Measurements from ENCODE around the gene SLC6A8. TPM values are rescaled to one million over a fixed set of nuclear protein-coding genes. Genes with fewer than 3 reads are reported as not detected.

SLC6A8 gene
- total and polyA plus RNA-seq, 4 donors = 13.9 to 26.7 (median 15.4) TPM

DNA sequence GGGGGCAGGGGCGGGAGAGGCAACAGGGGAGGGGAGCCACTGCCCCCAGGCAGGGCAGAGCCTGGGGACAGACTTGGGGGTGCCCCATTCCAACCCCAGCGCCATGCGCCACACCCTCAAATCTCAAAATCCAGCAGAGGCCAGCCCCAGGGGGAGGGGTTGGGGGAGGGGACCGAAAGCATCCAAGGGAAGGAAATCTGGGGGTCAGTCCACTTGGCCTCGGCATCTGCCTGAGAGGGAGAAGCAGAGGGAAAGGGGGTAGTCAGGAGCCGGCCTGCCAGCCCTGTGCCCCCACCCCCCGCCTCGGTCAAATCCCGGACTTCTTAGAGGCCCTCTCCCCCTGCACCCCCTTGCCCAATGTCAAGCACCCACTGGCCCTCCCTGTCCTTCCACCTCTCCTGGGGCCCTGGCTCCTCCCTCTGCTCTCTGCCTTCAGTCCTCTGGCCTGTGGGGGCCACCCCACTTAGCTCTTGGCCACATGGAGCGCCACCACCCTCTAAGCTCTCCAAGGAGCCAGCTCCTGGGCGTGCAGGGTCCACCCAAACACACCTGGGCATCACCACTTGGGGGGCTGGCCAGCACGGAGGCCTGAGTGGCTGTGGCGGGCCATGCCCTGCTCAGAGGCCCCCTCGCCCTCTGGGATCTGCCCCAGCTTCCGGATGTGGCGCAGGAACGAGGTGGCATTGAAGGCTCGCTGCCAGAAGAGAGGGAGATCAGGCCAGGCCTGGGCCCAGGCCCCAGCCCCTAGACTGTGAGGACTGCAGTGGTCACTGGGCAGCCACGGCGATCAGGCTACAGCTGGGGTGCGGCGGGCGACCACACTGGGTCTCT lies 17.6 kb upstream of the SLC6A8 start:
- no peaks in the 10 kb centered on the region for H3K36me3 ChIP-seq (ENCODE audit: control insufficient read depth in 1 of 2, insufficient read depth in 2 of 2, low read length in 1 of 2)
- no peak for ATAC-seq (ENCODE audit: low FRiP score)
- WGBS, 2 donors = 85% methylated on average over 22 to 23 of the region's 23 CpGs
- no peak overlapping the region for H3K27ac ChIP-seq (ENCODE audit: low read depth in 1 of 2, low read length in 2 of 2)
- DNase-seq = peak in 1 of 2 donors; percentile 61
- no peaks in the 10 kb centered on the region for H3K27me3 ChIP-seq (ENCODE audit: control insufficient read depth in 1 of 2, insufficient read depth in 2 of 2, low read length in 1 of 2)
- no peaks in the 10 kb centered on the region for H3K4me1 ChIP-seq (ENCODE audit: control insufficient read depth in 1 of 2, insufficient read depth in 2 of 2, low read length in 2 of 2)
- no peaks in the 10 kb centered on the region for H3K9me3 ChIP-seq (ENCODE audit: control insufficient read depth, low read length)
- intact Hi-C loops (cut with DNase I) = loop anchor here (2.0 to 5.0 kb wide), 3 partner anchors 63 to 115 kb away; no protein-coding TSS in a partner anchor
- no peak overlapping the region for H3K4me3 ChIP-seq (ENCODE audit: low read length in 2 of 2)

DNA sequence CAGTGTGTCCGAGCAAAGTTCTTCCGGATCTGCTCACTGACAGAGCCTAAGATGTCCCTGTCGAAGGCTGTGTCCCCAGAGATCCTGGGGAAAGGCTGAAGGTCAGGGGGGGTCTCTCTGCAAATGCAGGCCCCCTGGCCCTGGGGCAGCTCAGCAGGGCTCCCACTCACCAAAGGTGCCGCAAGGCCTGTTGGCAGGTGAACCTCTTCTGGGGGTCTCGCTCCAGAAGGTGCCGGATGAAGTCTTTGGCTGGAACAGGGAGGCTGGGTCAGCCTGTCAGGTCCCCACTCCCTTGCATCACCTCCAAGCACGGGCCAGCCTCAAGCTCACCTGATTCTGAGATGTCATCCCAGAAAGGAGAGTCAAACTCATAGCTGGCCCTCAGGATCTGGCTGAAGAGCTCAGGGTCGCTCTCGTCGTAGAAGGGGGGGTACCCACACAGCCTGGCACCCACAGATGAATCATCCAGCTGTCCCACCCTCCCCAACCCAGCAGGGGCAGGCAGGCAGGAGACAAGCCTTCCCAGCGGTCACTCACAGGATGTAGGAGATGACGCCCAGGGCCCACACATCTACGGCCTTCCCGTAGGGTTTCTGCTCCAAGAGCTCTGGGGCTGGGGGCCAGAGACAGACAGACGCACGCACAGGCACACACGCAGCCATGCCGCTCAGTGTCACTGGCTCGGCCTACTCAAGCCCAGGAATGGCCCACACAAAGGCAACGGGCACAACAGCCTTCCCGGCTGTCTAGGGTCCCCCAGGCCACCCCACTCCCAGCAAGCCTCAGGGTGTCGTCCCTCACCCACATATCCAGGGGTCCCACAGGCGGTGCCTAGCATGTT lies 16.8 kb upstream of the SLC6A8 start:
- Histone ChIP-seq H3K4me3 (ENCODE audit: low read length in 2 of 2) (no peak overlapping the region), H3K27me3 (ENCODE audit: control insufficient read depth in 1 of 2, insufficient read depth in 2 of 2, low read length in 1 of 2) (no peaks in the 10 kb centered on the region), H3K9me3 (ENCODE audit: control insufficient read depth, low read length) (no peaks in the 10 kb centered on the region), H3K27ac (ENCODE audit: low read depth in 1 of 2, low read length in 2 of 2) (no peak overlapping the region), H3K36me3 (ENCODE audit: control insufficient read depth in 1 of 2, insufficient read depth in 2 of 2, low read length in 1 of 2) (no peaks in the 10 kb centered on the region), H3K4me1 (ENCODE audit: control insufficient read depth in 1 of 2, insufficient read depth in 2 of 2, low read length in 2 of 2) (no peaks in the 10 kb centered on the region)
- ATAC-seq (ENCODE audit: low FRiP score) (no peak), DNase-seq (peak in 1 of 2 donors; percentile 69)
- 89 to 95% methylated on average over 21 to 23 of the region's 23 CpGs for WGBS, 2 donors
- intact Hi-C loops (cut with DNase I) = no loop called here

- ATAC-seq (ENCODE audit: low FRiP score) (no peak), DNase-seq (peak in 1 of 2 donors; percentile 66)
- no peak overlapping the region for H3K27ac ChIP-seq (ENCODE audit: low read depth in 1 of 2, low read length in 2 of 2)
Observed at GRCh38 chrX:153671589-153672530, 15.9 kb upstream of the SLC6A8 start.

GRCh38 chrX:153672531-153673427 lies 14.9 kb upstream of the SLC6A8 start:
- no peaks in the 10 kb centered on the region for H3K36me3 ChIP-seq (ENCODE audit: control insufficient read depth in 1 of 2, insufficient read depth in 2 of 2, low read length in 1 of 2)
- H3K9me3 ChIP-seq (ENCODE audit: control insufficient read depth, low read length) = no peaks in the 10 kb centered on the region
- H3K27ac ChIP-seq (ENCODE audit: low read depth in 1 of 2, low read length in 2 of 2) = no peak overlapping the region
- no peaks in the 10 kb centered on the region for H3K4me1 ChIP-seq (ENCODE audit: control insufficient read depth in 1 of 2, insufficient read depth in 2 of 2, low read length in 2 of 2)
- ATAC-seq (ENCODE audit: low FRiP score) (no peak), DNase-seq (peak in 1 of 2 donors; percentile 64)
- intact Hi-C loops (cut with DNase I) = no loop called here
- no peaks in the 10 kb centered on the region for H3K27me3 ChIP-seq (ENCODE audit: control insufficient read depth in 1 of 2, insufficient read depth in 2 of 2, low read length in 1 of 2)
- H3K4me3 ChIP-seq (ENCODE audit: low read length in 2 of 2) = no peak overlapping the region
- WGBS, 2 donors = 47 to 64% methylated on average over 49 to 53 of the region's 53 CpGs

More at GRCh38 chrX:153671589-153672530, 15.9 kb upstream of the SLC6A8 start:
- no peak overlapping the region for H3K4me3 ChIP-seq (ENCODE audit: low read length in 2 of 2)
- no peaks in the 10 kb centered on the region for H3K27me3 ChIP-seq (ENCODE audit: control insufficient read depth in 1 of 2, insufficient read depth in 2 of 2, low read length in 1 of 2)
- H3K4me1 ChIP-seq (ENCODE audit: control insufficient read depth in 1 of 2, insufficient read depth in 2 of 2, low read length in 2 of 2) = no peaks in the 10 kb centered on the region
- no peaks in the 10 kb centered on the region for H3K9me3 ChIP-seq (ENCODE audit: control insufficient read depth, low read length)
- WGBS, 2 donors = 90 to 95% methylated on average over 23 to 27 of the region's 27 CpGs
- H3K36me3 ChIP-seq (ENCODE audit: control insufficient read depth in 1 of 2, insufficient read depth in 2 of 2, low read length in 1 of 2) = no peaks in the 10 kb centered on the region
- intact Hi-C loops (cut with DNase I) = no loop called here

- no peak for ATAC-seq (ENCODE audit: low FRiP score)
- H3K27ac ChIP-seq (ENCODE audit: low read depth in 1 of 2, low read length in 2 of 2) = no peak within 1 kb of the TSS
- DNase-seq = peak in 1 of 2 donors; percentile 69
- no peaks in the 10 kb centered on the region for H3K4me1 ChIP-seq (ENCODE audit: control insufficient read depth in 1 of 2, insufficient read depth in 2 of 2, low read length in 2 of 2)
- intact Hi-C loops (cut with DNase I) = no loop called here
- WGBS, 2 donors = 7 to 41% methylated on average over 70 to 98 of the region's 98 CpGs
- no peaks in the 10 kb centered on the region for H3K9me3 ChIP-seq (ENCODE audit: control insufficient read depth, low read length)
- H3K36me3 ChIP-seq (ENCODE audit: control insufficient read depth in 1 of 2, insufficient read depth in 2 of 2, low read length in 1 of 2) = no peaks in the 10 kb centered on the region
- no peaks in the 10 kb centered on the region for H3K27me3 ChIP-seq (ENCODE audit: control insufficient read depth in 1 of 2, insufficient read depth in 2 of 2, low read length in 1 of 2)
- H3K4me3 ChIP-seq (ENCODE audit: low read length in 2 of 2) = no peak within 1 kb of the TSS
Observed at GRCh38 chrX:153673428-153674218, 14.1 kb upstream of the SLC6A8 start, which contains the start of gene PNCK. Gene PNCK (minus strand): TSS chrX:153673813. CDS start chrX:153673076, 737 bp downstream.

DNA sequence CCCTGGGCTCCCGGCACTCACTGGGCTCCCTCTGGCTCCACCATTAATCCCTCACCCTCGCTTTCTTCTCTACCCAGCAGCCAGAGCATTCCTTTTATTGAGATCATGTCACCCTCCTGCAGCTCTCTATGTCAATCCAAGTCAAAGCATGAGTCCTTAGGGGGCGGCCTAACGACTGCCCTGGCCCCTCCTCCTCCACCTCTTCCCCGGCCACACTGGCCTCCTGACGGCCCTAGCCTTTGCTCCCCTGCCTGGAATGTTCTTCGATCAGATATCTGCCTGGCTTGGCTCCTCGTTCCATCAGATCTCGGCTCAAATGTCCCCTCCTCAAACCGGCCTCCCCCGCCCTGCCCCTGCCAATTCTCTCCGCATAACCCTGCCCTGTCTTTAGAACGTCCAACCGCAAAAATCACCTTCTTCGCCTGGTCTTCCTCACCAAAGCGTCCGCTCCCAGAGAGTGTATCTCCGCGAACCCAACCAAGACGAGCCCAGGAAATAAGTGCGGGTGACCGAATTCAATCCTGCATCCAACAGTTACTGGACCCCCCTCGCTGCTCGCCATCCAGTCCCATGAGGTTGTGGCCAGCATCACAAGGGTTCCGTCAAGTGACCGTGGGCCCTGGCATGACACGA lies 13.4 kb upstream of the SLC6A8 start:
- H3K9me3 ChIP-seq (ENCODE audit: control insufficient read depth, low read length) = no peaks in the 10 kb centered on the region
- 67 to 75% methylated on average over 27 of the region's 27 CpGs for WGBS, 2 donors
- H3K4me1 ChIP-seq (ENCODE audit: control insufficient read depth in 1 of 2, insufficient read depth in 2 of 2, low read length in 2 of 2) = no peaks in the 10 kb centered on the region
- no peaks in the 10 kb centered on the region for H3K36me3 ChIP-seq (ENCODE audit: control insufficient read depth in 1 of 2, insufficient read depth in 2 of 2, low read length in 1 of 2)
- no peak overlapping the region for H3K27ac ChIP-seq (ENCODE audit: low read depth in 1 of 2, low read length in 2 of 2)
- intact Hi-C loops (cut with DNase I) = no loop called here
- H3K4me3 ChIP-seq (ENCODE audit: low read length in 2 of 2) = no peak overlapping the region
- no peak for ATAC-seq (ENCODE audit: low FRiP score)
- peak in 1 of 2 donors; percentile 63 for DNase-seq
- H3K27me3 ChIP-seq (ENCODE audit: control insufficient read depth in 1 of 2, insufficient read depth in 2 of 2, low read length in 1 of 2) = no peaks in the 10 kb centered on the region

- ATAC-seq (ENCODE audit: low FRiP score) = no peak
- Histone ChIP-seq H3K9me3 (ENCODE audit: control insufficient read depth, low read length) (no peaks in the 10 kb centered on the region), H3K4me3 (ENCODE audit: low read length in 2 of 2) (no peak overlapping the region), H3K27me3 (ENCODE audit: control insufficient read depth in 1 of 2, insufficient read depth in 2 of 2, low read length in 1 of 2) (no peaks in the 10 kb centered on the region), H3K36me3 (ENCODE audit: control insufficient read depth in 1 of 2, insufficient read depth in 2 of 2, low read length in 1 of 2) (no peaks in the 10 kb centered on the region), H3K4me1 (ENCODE audit: control insufficient read depth in 1 of 2, insufficient read depth in 2 of 2, low read length in 2 of 2) (no peaks in the 10 kb centered on the region), H3K27ac (ENCODE audit: low read depth in 1 of 2, low read length in 2 of 2) (no peak overlapping the region)
- WGBS, 2 donors = 70 to 78% methylated on average over 12 of the region's 12 CpGs
- intact Hi-C loops (cut with DNase I) = no loop called here
- DNase-seq = peak; percentile 21 to 71
Observed at GRCh38 chrX:153681175-153681574, 6.6 kb upstream of the SLC6A8 start.

Measured in aorta (tissue), 5 donors.